BJ (cell line): ENCODE data around the gene TCF12. TPM values are rescaled to one million over a fixed set of nuclear protein-coding genes. Genes with fewer than 3 reads are reported as not detected.

ENCODE experiments used
- CTCF ChIA-PET: fragments of 350-600 bp; formaldehyde crosslinking; extraction: SDS; loops from one replicate; lab custom pipeline; 2021; ENCODE audit warnings: antibody characterized with exemption, inconsistent platforms; lab: Yijun Ruan, JAX
- POLR2A ChIA-PET: fragments of 300-600 bp; sonication (Branson Sonifier 250); formaldehyde crosslinking; extraction: SDS; loops from one replicate; lab custom pipeline; 2021; ENCODE audit warnings: antibody characterized with exemption; lab: Charles Lee
- DNase-seq: peaks from one replicate; pipeline ENCODE4 v3.0.0-alpha.2; 2011; ENCODE audit warnings: low read depth
- H3K27me3 ChIP-seq: 2 replicates; pipeline ENCODE4 v1.6.0; 2011; ENCODE audit warnings: low read length; ENCODE audit not compliant: control insufficient read depth, insufficient read depth
- H3K36me3 ChIP-seq: 2 replicates; pipeline ENCODE4 v1.5.1; 2011; ENCODE audit warnings: low read length; ENCODE audit not compliant: control insufficient read depth, insufficient read depth
- H3K4me3 ChIP-seq: 2 replicates; pipeline ENCODE4 v1.5.1; 2011; ENCODE audit warnings: low read depth, mild to moderate bottlenecking, control low read depth, low read length
- polyA plus RNA-seq: library from polyadenylated mRNA; depleted of rRNA; stranded (reverse); fragments of >200 nt; gene quantifications from 2 replicates; pipeline ENCODE4 v1.2.3, GENCODE V29; 2011
- TF ChIP-seq, protein P1 (sequence below): IDR thresholded peaks from 2 replicates; pipeline ENCODE4 v1.5.1; 2011; ENCODE audit warnings: low read depth, mild to moderate bottlenecking, control low read depth, inconsistent platforms, low read length, moderate library complexity; ENCODE audit not compliant: insufficient read depth

The TCF12 gene
- polyA plus RNA-seq, 1 experiment: 134 TPM

DNA sequence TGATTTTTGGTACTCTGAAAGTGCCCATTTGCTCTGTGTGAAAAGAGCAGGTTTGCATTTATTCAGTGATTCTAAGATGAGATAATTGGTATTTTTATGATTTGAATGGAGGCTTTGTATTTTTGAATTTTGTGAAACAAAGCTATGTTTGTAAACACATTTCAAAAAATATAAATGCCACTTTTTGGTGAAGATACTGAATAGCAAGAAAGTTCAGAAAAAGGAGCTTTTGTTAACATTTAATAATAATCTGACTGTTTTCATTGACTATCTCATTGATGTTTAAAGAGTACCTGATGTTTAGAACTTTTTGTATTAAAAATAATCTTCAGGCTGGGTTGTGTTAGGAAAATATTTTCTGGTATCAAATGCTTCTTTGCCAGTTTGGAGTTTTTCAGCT lies 23.7 kb downstream of the TCF12 start:
- TF ChIP-seq, protein P1, sequence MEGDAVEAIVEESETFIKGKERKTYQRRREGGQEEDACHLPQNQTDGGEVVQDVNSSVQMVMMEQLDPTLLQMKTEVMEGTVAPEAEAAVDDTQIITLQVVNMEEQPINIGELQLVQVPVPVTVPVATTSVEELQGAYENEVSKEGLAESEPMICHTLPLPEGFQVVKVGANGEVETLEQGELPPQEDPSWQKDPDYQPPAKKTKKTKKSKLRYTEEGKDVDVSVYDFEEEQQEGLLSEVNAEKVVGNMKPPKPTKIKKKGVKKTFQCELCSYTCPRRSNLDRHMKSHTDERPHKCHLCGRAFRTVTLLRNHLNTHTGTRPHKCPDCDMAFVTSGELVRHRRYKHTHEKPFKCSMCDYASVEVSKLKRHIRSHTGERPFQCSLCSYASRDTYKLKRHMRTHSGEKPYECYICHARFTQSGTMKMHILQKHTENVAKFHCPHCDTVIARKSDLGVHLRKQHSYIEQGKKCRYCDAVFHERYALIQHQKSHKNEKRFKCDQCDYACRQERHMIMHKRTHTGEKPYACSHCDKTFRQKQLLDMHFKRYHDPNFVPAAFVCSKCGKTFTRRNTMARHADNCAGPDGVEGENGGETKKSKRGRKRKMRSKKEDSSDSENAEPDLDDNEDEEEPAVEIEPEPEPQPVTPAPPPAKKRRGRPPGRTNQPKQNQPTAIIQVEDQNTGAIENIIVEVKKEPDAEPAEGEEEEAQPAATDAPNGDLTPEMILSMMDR: no peak
- Histone ChIP-seq H3K4me3 (no peak overlapping the region), H3K27me3 (no peaks in the 10 kb centered on the region), H3K36me3 (no peaks in the 10 kb centered on the region)
- POLR2A ChIA-PET: no interaction called here
- CTCF ChIA-PET: interaction anchor here (0.6 kb wide), 1 partner anchor 11 kb away, joined by 3 read pairs; no protein-coding TSS in a partner anchor
- no peak for DNase-seq

DNA sequence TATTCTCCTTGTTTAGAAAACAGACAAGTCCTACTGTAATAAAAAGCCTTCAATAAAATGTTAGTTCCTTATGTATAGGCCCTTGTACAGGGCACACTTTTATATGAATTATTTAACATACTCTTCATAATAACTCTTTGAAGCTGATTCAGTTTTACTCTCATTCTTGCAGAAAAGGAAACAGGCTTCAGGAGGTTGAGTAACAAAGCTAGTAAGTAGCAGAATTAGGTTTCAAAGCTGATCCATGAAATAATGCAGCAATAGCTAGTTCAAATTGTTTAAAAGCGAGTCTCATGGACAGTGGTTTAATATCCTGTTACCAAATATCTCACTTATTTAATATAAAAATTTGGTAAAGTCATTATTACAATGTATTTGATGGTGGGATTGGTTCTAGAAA lies 25.0 kb downstream of the TCF12 start:
- TF ChIP-seq, protein P1: no peak
- H3K4me3 ChIP-seq: no peak overlapping the region
- DNase-seq: no peak
- ChIA-PET CTCF (no interaction called here), POLR2A (no interaction called here)
- H3K27me3 ChIP-seq: no peaks in the 10 kb centered on the region
- no peaks in the 10 kb centered on the region for H3K36me3 ChIP-seq

DNA sequence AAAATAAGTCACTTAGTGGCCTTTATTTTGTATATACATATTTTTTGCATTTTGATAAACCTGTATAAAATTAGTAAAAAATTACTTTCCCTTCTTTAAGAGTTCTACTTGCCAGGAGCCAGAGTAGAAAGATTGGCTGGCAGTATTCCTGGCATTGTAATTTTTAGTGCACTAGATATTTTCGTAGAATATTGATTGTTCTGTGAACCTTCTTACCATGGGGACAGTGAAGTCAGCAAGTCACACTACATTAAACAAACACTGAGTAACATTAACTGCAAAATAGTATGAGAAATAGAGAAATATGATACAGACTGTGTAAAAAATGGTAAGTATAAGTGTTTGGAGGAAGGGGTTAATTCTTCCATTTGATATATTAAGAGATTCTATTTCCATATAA lies 26.0 kb downstream of the TCF12 start:
- TF ChIP-seq, protein P1: no peak
- no peak for DNase-seq
- no peak overlapping the region for H3K4me3 ChIP-seq
- CTCF ChIA-PET: no interaction called here
- no peaks in the 10 kb centered on the region for H3K27me3 ChIP-seq
- POLR2A ChIA-PET: no interaction called here
- H3K36me3 ChIP-seq: no peaks in the 10 kb centered on the region

DNA sequence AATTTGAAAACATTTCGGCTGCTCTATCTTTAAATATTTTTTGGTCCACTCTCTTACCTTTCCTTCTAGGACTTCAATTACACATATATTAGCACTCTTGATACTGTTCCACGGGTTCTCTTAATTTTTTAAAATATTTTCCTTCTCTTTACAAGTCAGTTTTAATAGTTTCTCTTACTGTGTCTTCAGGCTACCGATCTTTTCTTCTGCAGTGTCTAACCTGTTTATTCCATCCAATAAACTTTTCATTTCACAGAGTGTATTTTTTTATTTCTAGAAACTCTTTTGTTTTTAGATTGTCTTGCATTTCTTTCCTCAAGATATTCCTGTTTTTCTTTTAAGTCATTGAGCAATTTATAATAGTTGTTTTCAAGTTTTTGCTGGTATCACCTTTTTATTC lies 27.7 kb downstream of the TCF12 start:
- DNase-seq: no peak
- TF ChIP-seq, protein P1: no peak
- H3K27me3 ChIP-seq: no peaks in the 10 kb centered on the region
- ChIA-PET POLR2A (no interaction called here), CTCF (interaction anchor here (0.7 kb wide), 1 partner anchor 40 kb away, joined by 3 read pairs; no protein-coding TSS in a partner anchor)
- H3K36me3 ChIP-seq: no peaks in the 10 kb centered on the region; the same call in 1 of the 2 replicates
- no peak overlapping the region for H3K4me3 ChIP-seq

DNA sequence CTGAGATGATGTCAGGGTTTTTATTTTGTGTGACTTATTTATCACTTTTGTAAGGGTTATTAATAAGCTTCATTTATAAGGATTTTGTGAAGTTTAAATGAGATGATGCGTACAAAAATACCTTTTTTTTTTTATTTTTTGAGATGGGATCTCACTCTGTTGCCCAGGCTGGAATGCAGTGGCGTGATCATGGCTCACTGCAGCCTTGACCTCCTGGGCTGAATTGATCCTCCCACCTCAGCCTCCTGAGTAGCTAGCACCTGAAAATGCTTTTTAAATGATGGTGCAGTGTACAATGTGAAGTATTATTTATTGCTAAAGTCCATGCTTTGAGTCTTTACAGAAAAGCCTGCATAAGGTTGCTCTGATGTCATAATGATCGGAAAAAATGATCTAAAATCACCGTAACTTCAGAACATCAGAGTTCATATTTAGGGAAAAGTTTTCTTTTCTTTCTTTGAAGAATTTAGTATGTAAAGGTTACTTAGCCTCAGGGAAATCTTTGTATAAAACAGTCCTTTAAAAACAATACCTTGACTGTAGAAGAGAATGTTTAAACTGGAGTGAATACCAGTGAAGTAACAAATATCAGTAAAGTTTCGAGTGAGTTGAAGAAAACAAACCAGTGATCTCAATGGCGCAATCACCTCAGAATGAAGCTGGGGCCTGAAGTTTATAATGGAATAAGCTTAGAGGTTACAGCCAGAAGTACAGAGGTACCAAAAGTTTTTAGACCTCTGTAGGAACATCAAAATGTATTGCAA lies 29.7 kb downstream of the TCF12 start:
- H3K36me3 ChIP-seq: no peaks in the 10 kb centered on the region; the same call in 1 of the 2 replicates
- POLR2A ChIA-PET: interaction anchor here (1.1 kb wide), 1 partner anchor 29 kb away, joined by 3 read pairs; no protein-coding TSS in a partner anchor
- no peaks in the 10 kb centered on the region for H3K27me3 ChIP-seq
- CTCF ChIA-PET: interaction anchor here (0.6 kb wide), 2 partner anchors 248 to 268 kb away, joined by 3 to 5 read pairs; no protein-coding TSS in a partner anchor
- DNase-seq: no peak
- TF ChIP-seq, protein P1: no peak
- no peak overlapping the region for H3K4me3 ChIP-seq
